GM19240 (cell line): ENCODE results near the gene PVALEF.

Experiments
- DNase-seq: peaks from one replicate; pipeline ENCODE4 v3.0.0; 2011; ENCODE audit warnings: low spot score; ENCODE audit not compliant: insufficient read length

Gene PVALEF

GRCh38 chr17:81161536-81161935 is 3.8 kb upstream of the PVALEF start:
- no peak for DNase-seq

DNA sequence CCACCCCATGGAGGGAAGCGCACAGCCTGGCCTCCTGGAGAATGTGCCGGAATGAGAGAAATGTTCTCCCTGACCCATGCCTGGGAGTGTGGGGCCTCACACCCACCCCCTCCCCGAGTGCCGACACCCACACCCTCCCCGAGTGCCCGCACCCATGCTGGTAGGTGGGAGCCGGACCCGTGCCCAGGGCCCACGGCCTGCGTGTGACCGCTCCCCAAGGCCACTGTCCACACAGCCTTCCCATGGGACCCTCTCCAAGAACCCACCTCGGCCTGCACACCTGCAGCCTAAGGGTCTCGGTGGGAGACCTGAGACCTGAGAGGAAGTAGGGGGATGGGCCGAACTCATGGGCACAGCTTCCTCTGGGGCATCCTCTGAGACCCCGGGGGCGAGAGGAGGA is 3.3 kb upstream of the PVALEF start:
- no peak for DNase-seq

GRCh38 chr17:81162491-81162890 is 2.8 kb upstream of the PVALEF start:
- DNase-seq: no peak

GRCh38 chr17:81163051-81163695 is 2.1 kb upstream of the PVALEF start:
- no peak for DNase-seq

- no peak for DNase-seq
These were observed 1.5 kb upstream of the PVALEF start for GRCh38 chr17:81163703-81164370.

DNA sequence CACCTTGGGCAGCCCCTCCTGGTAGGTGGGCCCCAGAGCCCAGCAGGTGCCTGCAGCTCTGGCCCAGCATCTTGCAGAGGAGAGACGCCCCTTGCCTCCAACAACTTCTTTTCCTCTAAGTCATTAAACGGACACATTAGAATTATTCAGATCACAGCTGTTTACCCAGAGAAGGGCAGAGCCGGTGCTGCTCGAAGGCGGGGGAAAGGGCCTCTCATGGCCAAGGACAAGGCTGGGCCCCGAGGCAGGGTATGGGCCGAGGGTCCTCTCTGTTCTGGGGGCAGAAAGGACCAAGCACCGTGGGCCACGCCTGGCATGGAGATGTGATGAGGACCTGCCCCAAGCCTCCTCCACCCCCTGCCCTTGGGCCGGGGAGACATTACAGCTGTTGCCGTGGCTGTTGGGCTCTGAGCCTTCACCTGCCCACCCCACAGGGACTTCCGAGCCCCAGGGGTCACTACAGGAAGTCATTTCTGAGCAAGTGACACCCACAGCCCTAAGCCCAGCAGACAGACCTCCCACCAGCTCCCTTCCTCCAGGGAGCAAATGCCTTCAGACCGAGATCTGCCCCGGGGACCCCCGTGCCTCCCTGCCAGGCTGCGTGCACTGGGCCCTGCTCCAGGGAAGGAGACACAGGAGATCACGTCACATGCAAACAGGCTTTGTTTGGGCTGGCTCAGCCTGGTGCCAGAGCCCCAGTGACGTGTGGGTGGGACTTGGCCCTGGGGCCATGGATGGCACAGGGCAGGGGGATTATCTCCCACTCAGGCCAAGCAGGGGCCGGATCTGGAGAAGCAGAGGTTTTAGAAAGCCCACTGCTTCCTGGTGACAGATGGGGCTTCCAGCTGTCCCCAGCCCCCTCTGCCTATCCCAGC is 699 bp upstream of the PVALEF start:
- DNase-seq: no peak

- no peak for DNase-seq
These were observed 756 bp downstream of the PVALEF start, which contains the start of gene AATK for GRCh38 chr17:81166033-81166492. Gene AATK (minus strand): TSS chr17:81166221. CDS start chr17:81165992, 229 bp downstream.

DNA sequence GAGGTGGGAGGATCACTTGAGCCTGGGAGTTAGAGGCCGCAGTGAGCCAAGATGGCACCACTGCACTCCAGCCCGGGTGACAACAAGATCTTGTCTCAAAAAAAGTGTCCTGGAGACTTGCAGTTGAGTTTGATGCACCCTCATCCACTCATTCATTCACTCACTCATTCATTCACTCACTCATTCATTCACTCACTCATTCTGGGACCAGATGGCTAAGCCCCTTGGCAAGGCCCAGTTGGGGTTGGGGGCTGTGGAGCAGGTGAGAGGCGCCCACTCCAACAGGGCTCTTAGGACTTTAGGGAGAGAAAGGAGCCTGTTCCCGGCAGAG is 1.9 kb downstream of the PVALEF start:
- DNase-seq: no peak

DNA sequence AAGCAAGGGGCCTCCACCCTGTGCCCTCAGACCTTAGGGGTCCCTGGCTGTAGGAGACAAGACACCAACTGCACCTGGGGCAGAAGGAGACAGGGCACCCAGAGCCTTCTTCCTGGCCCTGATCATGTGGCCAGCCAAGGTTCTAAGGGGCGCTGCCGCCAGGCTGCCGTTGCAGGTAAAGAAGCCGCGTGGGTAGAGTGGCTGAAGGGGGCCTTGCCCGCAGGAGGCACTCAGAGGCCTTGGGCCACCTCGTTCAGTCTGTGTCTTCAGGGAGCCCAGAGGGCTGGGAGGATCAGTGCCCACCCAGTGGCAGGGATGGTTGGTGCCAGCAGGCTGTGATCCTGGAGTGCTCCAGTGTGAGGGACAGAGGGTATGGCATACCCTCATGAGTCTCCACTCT is 2.3 kb downstream of the PVALEF start:
- DNase-seq: no peak

- DNase-seq: no peak
These were observed 4.6 kb downstream of the PVALEF start for GRCh38 chr17:81169870-81170309.

DNA sequence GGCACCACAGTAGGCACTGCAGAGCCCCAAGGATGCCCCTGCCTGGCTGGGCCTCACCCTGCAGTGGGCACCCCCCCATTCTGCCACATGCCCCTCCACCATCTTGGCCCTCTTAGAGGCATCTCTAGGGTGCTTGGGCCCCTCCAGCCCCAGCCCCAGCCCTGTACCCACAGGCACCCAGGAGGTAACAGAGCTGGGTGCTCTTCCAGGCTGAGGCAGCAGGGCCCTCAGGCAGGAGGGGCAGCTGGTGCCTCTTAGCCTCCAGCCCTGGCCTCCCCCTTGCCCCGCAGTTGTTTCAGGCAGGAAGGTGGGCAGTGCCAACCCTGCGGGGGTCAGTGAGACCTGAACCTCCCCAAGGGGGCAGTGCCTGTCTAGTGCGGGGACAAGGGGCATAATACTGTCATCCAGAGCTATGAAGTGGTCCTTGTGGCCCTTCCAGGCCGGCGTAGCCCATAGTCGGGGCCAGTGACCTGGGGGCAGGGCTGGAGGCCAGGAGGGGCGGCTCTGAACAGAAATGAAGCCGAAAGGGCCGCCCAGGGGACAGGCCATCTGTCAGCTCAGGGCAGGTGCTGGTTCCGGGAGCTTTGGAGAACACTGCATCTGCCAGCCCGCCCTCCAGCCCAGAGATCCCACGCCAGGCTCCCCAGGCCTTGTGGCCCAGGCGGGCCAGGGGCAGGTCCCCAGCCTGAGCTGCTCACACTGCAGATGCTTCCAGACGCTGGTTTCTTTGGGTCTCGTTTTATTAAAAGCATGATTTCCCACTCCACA is 5.6 kb downstream of the PVALEF start:
- no peak for DNase-seq

- DNase-seq: no peak
These were observed 6.6 kb downstream of the PVALEF start for GRCh38 chr17:81171941-81172340.

GRCh38 chr17:81173052-81173761 is 7.9 kb downstream of the PVALEF start:
- no peak for DNase-seq

DNA sequence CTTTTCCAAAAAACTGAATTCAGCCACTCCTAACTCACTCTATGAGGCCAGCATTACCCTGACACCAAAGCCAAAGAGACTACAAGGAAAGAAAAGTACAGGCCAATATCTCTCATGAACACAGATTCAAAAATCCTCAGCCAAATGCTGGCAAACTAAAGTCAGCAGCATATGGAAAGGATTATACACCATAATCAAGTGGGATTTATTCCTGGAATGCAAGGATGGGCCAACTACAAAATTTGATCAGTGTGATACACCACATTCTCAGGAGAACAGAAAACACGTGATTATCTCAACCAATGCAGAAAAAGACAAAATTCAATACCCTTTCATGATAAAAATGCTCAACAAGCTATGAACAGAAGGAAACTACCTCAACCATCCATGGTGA is 8.5 kb downstream of the PVALEF start:
- no peak for DNase-seq

DNA sequence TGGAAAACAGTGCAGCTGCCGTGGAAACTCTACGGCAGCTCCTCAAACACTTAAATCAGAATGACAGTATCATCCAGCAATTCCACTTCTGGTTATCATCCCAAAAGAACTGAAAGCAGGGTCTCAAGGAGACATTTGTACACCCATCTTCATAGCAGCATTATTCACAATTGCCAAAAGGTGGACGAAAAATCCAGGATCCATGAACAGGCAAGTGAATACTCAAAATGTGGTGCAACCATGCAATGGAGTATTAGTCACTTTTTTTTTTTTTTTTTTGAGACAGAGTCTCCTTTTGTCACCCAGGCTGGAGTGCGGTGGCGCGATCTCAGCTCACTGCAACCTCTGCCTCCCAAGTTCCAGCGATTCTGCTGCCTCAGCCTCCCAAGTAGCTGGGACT is 11.4 kb downstream of the PVALEF start:
- DNase-seq: no peak

DNA sequence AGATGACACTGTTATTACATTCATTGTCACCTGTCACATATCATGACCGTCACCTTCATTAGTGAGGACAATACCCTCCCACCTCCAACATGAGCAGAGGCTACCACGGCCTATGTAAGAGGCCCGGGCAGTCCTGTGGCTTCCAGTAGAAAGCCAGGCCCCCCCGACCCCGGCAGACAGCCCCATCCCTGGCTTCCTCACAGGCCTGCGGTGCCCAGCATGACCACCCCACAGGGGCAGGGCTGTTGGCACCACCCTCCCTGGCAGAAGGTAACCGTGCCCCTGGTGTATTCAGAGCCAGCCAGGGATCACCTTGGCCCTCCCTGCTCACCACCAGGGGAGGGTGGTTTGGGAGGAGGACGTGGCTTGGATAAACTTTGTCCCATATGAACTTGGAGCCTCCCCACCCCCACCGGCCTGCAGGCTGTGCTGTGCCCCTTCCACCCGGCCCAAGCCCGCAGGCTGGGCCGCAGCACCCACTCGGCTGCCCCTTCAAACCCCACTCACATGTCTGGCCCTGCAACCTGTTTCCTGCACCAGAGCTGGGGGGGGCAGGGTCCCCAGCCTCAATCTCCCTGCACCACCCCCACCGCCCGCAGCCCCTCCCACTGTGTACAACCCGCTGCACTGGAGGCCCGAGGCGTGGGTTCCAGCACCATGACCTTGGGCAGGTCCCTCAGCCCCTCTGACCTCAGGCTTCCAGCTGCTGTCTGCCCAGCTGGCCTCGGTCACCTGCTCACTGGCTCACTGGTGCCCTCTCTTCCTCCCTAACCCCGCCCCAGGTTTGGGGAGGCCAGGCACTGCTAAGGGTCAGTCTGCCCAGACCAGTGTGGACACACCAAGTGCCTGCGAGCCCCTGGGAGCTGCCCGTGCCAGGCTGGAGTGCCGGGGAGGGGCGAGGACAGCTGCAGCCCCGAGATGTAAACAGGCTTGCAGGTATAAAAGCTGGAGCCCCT is 13.1 kb downstream of the PVALEF start:
- DNase-seq: no peak

- DNase-seq: no peak
These were observed 13.9 kb downstream of the PVALEF start for GRCh38 chr17:81179220-81179619.

GRCh38 chr17:81179861-81180260 is 14.6 kb downstream of the PVALEF start:
- no peak for DNase-seq
